Large intestine (tissue), 3 donors: ENCODE measurements around the gene CNMD. TPM values are rescaled to one million over a fixed set of nuclear protein-coding genes. Genes with fewer than 3 reads are reported as not detected.

Experiments
- DNase-seq, 2 donors: peaks; one replicate each; pipeline versions ENCODE4 v3.0.0 to v3.0.0-alpha.2; 2013
- H3K27ac ChIP-seq: one replicate; pipeline ENCODE4 v1.5.1; 2013; ENCODE audit warnings: low read length
- H3K27me3 ChIP-seq: 2 replicates; pipeline ENCODE4 v1.6.1; 2013; ENCODE audit warnings: low read length; ENCODE audit not compliant: control insufficient read depth, insufficient read depth
- H3K36me3 ChIP-seq: 2 replicates; pipeline ENCODE4 v1.6.1; 2013; ENCODE audit warnings: low read length; ENCODE audit not compliant: control insufficient read depth, insufficient read depth
- H3K4me1 ChIP-seq: one replicate; pipeline ENCODE4 v1.6.1; 2013; ENCODE audit warnings: low read length; ENCODE audit not compliant: control insufficient read depth, insufficient read depth
- H3K4me3 ChIP-seq: one replicate; pipeline ENCODE4 v1.5.1; 2013; ENCODE audit warnings: low read length
- H3K9me3 ChIP-seq: one replicate; pipeline ENCODE4 v1.6.1; 2013; ENCODE audit warnings: mild to moderate bottlenecking, low read depth, low read length, moderate library complexity; ENCODE audit not compliant: control insufficient read depth
- WGBS: methylation state at CpG from one replicate; pipeline ENCODE4 v1.1.5; 2013; ENCODE audit warnings: low lambda C conversion rate; ENCODE audit not compliant: insufficient coverage; 5-methylcytosine and 5-hydroxymethylcytosine counted together
- polyA plus RNA-seq: library from polyadenylated mRNA; unstranded; fragments of 120-200 nt; gene quantifications from one replicate; pipeline ENCODE4 v1.2.1, GENCODE V29; 2013

Gene CNMD
- polyA plus RNA-seq, 1 donor, result 0.43 TPM

GRCh38 chr13:52779103-52779502 is 39.5 kb upstream of the CNMD start:
- Histone ChIP-seq H3K36me3 (no peaks in the 10 kb centered on the region), H3K9me3 (no peaks in the 10 kb centered on the region), H3K4me3 (no peak overlapping the region), H3K27me3 (peaks cover 3% of the 10 kb centered on the region), H3K4me1 (no peaks in the 10 kb centered on the region), H3K27ac (no peak overlapping the region)
- DNase-seq, result no peak
- 65% methylated on average over 4 of the region's 11 CpGs for WGBS

GRCh38 chr13:52776726-52777125 is 37.1 kb upstream of the CNMD start:
- WGBS, result no CpG with 5 or more reads among the region's 3 CpGs
- H3K9me3 ChIP-seq, result no peaks in the 10 kb centered on the region

GRCh38 chr13:52775511-52775910 is 35.9 kb upstream of the CNMD start:
- Histone ChIP-seq H3K27me3 (peaks cover 3% of the 10 kb centered on the region), H3K27ac (no peak overlapping the region), H3K4me1 (no peaks in the 10 kb centered on the region), H3K9me3 (no peaks in the 10 kb centered on the region), H3K36me3 (no peaks in the 10 kb centered on the region), H3K4me3 (no peak overlapping the region)
- WGBS, result no CpG with 5 or more reads among the region's 5 CpGs
- no peak for DNase-seq

More at GRCh38 chr13:52776726-52777125, 37.1 kb upstream of the CNMD start:
- Histone ChIP-seq H3K36me3 (no peaks in the 10 kb centered on the region), H3K4me3 (no peak overlapping the region), H3K27me3 (peaks cover 3% of the 10 kb centered on the region), H3K27ac (no peak overlapping the region), H3K4me1 (no peaks in the 10 kb centered on the region)
- no peak for DNase-seq

- Histone ChIP-seq H3K4me1 (no peaks in the 10 kb centered on the region), H3K4me3 (no peak overlapping the region), H3K27ac (no peak overlapping the region), H3K27me3 (no peaks in the 10 kb centered on the region), H3K36me3 (no peaks in the 10 kb centered on the region), H3K9me3 (no peaks in the 10 kb centered on the region)
- 83% methylated on average over 2 of the region's 4 CpGs for WGBS
- DNase-seq, result no peak
Measured at GRCh38 chr13:52767949-52768516, 28.4 kb upstream of the CNMD start.

GRCh38 chr13:52765611-52766390 is 26.2 kb upstream of the CNMD start:
- 81% methylated on average over 7 of the region's 11 CpGs for WGBS

GRCh38 chr13:52760077-52760476 is 20.5 kb upstream of the CNMD start:
- WGBS, result 20% methylated on average over 1 of the region's 2 CpGs
- H3K27ac ChIP-seq, result no peak overlapping the region
- H3K4me1 ChIP-seq, result no peaks in the 10 kb centered on the region
- H3K9me3 ChIP-seq, result no peaks in the 10 kb centered on the region
- no peak overlapping the region for H3K4me3 ChIP-seq
- no peaks in the 10 kb centered on the region for H3K36me3 ChIP-seq
- H3K27me3 ChIP-seq, result no peaks in the 10 kb centered on the region
- no peak for DNase-seq

More at GRCh38 chr13:52765611-52766390, 26.2 kb upstream of the CNMD start:
- no peak overlapping the region for H3K4me3 ChIP-seq
- H3K27ac ChIP-seq, result no peak overlapping the region
- no peaks in the 10 kb centered on the region for H3K4me1 ChIP-seq
- no peaks in the 10 kb centered on the region for H3K9me3 ChIP-seq
- H3K36me3 ChIP-seq, result no peaks in the 10 kb centered on the region
- no peaks in the 10 kb centered on the region for H3K27me3 ChIP-seq
- DNase-seq, result no peak

- no CpG with 5 or more reads among the region's 3 CpGs for whole genome bisulfite sequencing
- H3K4me3 ChIP-seq, result no peak overlapping the region
- H3K36me3 ChIP-seq, result no peaks in the 10 kb centered on the region
- no peaks in the 10 kb centered on the region for H3K9me3 ChIP-seq
- DNase-seq, result no peak
- H3K27me3 ChIP-seq, result no peaks in the 10 kb centered on the region
- H3K4me1 ChIP-seq, result no peaks in the 10 kb centered on the region
- H3K27ac ChIP-seq, result no peak overlapping the region
Measured at GRCh38 chr13:52758114-52758513, 18.5 kb upstream of the CNMD start.

GRCh38 chr13:52751196-52751595 is 11.6 kb upstream of the CNMD start:
- Histone ChIP-seq H3K36me3 (no peaks in the 10 kb centered on the region), H3K27ac (no peak overlapping the region), H3K27me3 (no peaks in the 10 kb centered on the region), H3K4me3 (no peak overlapping the region), H3K9me3 (no peaks in the 10 kb centered on the region), H3K4me1 (no peaks in the 10 kb centered on the region)
- no peak for DNase-seq
- 100% methylated on average over 2 of the region's 5 CpGs for WGBS

GRCh38 chr13:52750713-52751112 is 11.1 kb upstream of the CNMD start:
- Histone ChIP-seq H3K27ac (no peak overlapping the region), H3K9me3 (no peaks in the 10 kb centered on the region), H3K36me3 (no peaks in the 10 kb centered on the region), H3K4me1 (no peaks in the 10 kb centered on the region), H3K27me3 (no peaks in the 10 kb centered on the region), H3K4me3 (no peak overlapping the region)
- DNase-seq, result no peak
- no CpG with 5 or more reads among the region's 1 CpG for WGBS

- Histone ChIP-seq H3K36me3 (no peaks in the 10 kb centered on the region), H3K4me3 (no peak overlapping the region), H3K9me3 (no peaks in the 10 kb centered on the region), H3K27ac (no peak overlapping the region), H3K4me1 (no peaks in the 10 kb centered on the region), H3K27me3 (no peaks in the 10 kb centered on the region)
- DNase-seq, result no peak
- WGBS, result no CpG with 5 or more reads among the region's 5 CpGs
Measured at GRCh38 chr13:52749419-52749818, 9.8 kb upstream of the CNMD start.

GRCh38 chr13:52746141-52746540 is 6.5 kb upstream of the CNMD start:
- WGBS, result 100% methylated on average over 1 of the region's 3 CpGs
- Histone ChIP-seq H3K27ac (no peak overlapping the region), H3K36me3 (no peaks in the 10 kb centered on the region), H3K4me3 (no peak overlapping the region), H3K4me1 (no peaks in the 10 kb centered on the region), H3K27me3 (peaks cover 4% of the 10 kb centered on the region), H3K9me3 (no peaks in the 10 kb centered on the region)
- no peak for DNase-seq
